Keratinocyte (primary cell): ENCODE data around the gene PPM1H.

Experiments used
- CTCF ChIP-seq, 3 experiments: IDR thresholded peaks in 1 of 3; conservative IDR thresholded peaks in 1 of 3; optimal IDR thresholded peaks in 1 of 3; 2 replicates in 2 of 3; 3 replicates in 1 of 3; pipeline versions ENCODE3 to v1.5.1; 2011; ENCODE audit warnings: low read length in 3 of 3, mild to moderate bottlenecking in 3 of 3, moderate library complexity in 2 of 3, control low read depth in 1 of 3, inconsistent platforms in 1 of 3; ENCODE audit not compliant: insufficient read depth in 2 of 3; ENCODE audit errors: extremely low read depth in 1 of 3
- EZH2 ChIP-seq: IDR thresholded peaks from one replicate; pipeline ENCODE4 v1.6.1; 2012; ENCODE audit warnings: inconsistent platforms, mild to moderate bottlenecking, low read length, moderate library complexity

- TF ChIP-seq CTCF (optimal IDR thresholded peaks at IDR 0.05 in 1 of 3, IDR thresholded peaks at IDR 0.05 in 1 of 3, conservative IDR thresholded peaks at IDR 0.05 in 1 of 3; ENCODE audit: extremely low read depth in 1 of 3, insufficient read depth in 2 of 3, low read length in 3 of 3): no peak
- TF ChIP-seq EZH2: no peak
These were observed 180.2 kb downstream of the PPM1H start for GRCh38 chr12:62754706-62755105.
